WTC11 (cell line): Measurements from ENCODE around the gene ZBTB7B. TPM values are rescaled to one million over a fixed set of nuclear protein-coding genes. Genes with fewer than 3 reads are reported as not detected.

ENCODE experiments used
- ATAC-seq: fragments of 200-7000 bp; cut with Tn5 transposase; 2 replicates; pipeline ENCODE4 v1.10.0; 2021; ENCODE audit warnings: mild to moderate bottlenecking, moderate library complexity
- CTCF ChIA-PET: fragments of 300-600 bp; sonication (Branson Sonifier 250); formaldehyde crosslinking; loops from one replicate; lab custom pipeline; 2021; ENCODE audit warnings: antibody characterized with exemption; lab: Charles Lee
- POLR2A ChIA-PET: fragments of 350-600 bp; sonication (Branson Sonifier 250); formaldehyde crosslinking; loops from one replicate; lab custom pipeline; 2021; ENCODE audit warnings: antibody characterized with exemption; lab: Charles Lee
- DNase-seq: peaks from one replicate; pipeline ENCODE4 v3.0.0; 2021; ENCODE audit warnings: low spot score
- H3K27ac Mint-ChIP-seq: 2 replicates; pipeline ENCODE4 v1.8.0; 2021; ENCODE audit warnings: mixed read lengths
- H3K27me3 Mint-ChIP-seq: 2 replicates; pipeline ENCODE4 v1.8.0; 2021; ENCODE audit warnings: low read depth, mild to moderate bottlenecking, moderate library complexity, mixed read lengths
- H3K36me3 Mint-ChIP-seq: 2 replicates; pipeline ENCODE4 v1.8.0; 2021; ENCODE audit warnings: mixed read lengths
- H3K4me1 Mint-ChIP-seq: 2 replicates; pipeline ENCODE4 v1.8.0; 2022; ENCODE audit warnings: mixed read lengths
- H3K4me3 Mint-ChIP-seq: 2 replicates; pipeline ENCODE4 v1.8.0; 2021; ENCODE audit warnings: mild to moderate bottlenecking, moderate library complexity, mixed read lengths
- H3K9me3 Mint-ChIP-seq: 2 replicates; pipeline ENCODE4 v1.8.0; 2021; ENCODE audit warnings: mixed read lengths
- AR ChIP-seq: fragments of 250-450 bp; sonication (Bioruptor Pico); IDR thresholded peaks from 2 replicates; pipeline ENCODE4 v1.9.0; 2021; ENCODE audit warnings: mild to moderate bottlenecking
- CBFB ChIP-seq: sonication (generic); formaldehyde crosslinking; IDR thresholded peaks from 2 replicates; pipeline ENCODE4 v1.8.1; 2022; ENCODE audit warnings: mild to moderate bottlenecking, low read depth, missing genetic modification reagents
- CREB1 ChIP-seq: sonication (generic); formaldehyde crosslinking; IDR thresholded peaks from 2 replicates; pipeline ENCODE4 v1.8.0; 2023; ENCODE audit warnings: mild to moderate bottlenecking, missing genetic modification reagents
- CREM ChIP-seq: sonication (generic); formaldehyde crosslinking; IDR thresholded peaks from 2 replicates; pipeline ENCODE4 v1.8.1; 2022; ENCODE audit warnings: mild to moderate bottlenecking, missing genetic modification reagents, moderate library complexity
- ESRRA ChIP-seq: sonication (generic); formaldehyde crosslinking; IDR thresholded peaks from 2 replicates; pipeline ENCODE4 v1.8.1; 2022; ENCODE audit warnings: mild to moderate bottlenecking, missing genetic modification reagents, borderline replicate concordance
- ETV6 ChIP-seq: sonication (generic); formaldehyde crosslinking; IDR thresholded peaks from 2 replicates; pipeline ENCODE4 v1.8.1; 2022; ENCODE audit warnings: mild to moderate bottlenecking, missing genetic modification reagents
- FOXP1 ChIP-seq: sonication (generic); formaldehyde crosslinking; IDR thresholded peaks from 2 replicates; pipeline ENCODE4 v1.8.0; 2022; ENCODE audit warnings: missing genetic modification reagents, mild to moderate bottlenecking, moderate library complexity, borderline replicate concordance
- JAZF1 ChIP-seq: fragments of 250-450 bp; sonication (Bioruptor Pico); IDR thresholded peaks from 2 replicates; pipeline ENCODE4 v1.9.0; 2021; ENCODE audit warnings: moderate library complexity, mild to moderate bottlenecking, inconsistent platforms
- JUN ChIP-seq: sonication (generic); formaldehyde crosslinking; IDR thresholded peaks from 2 replicates; pipeline ENCODE4 v1.8.0; 2023; ENCODE audit warnings: mild to moderate bottlenecking, missing genetic modification reagents
- NFATC4 ChIP-seq: fragments of 250-450 bp; sonication (Bioruptor Pico); IDR thresholded peaks from 2 replicates; pipeline ENCODE4 v1.9.0; 2021; ENCODE audit warnings: mild to moderate bottlenecking
- NR2C2 ChIP-seq: sonication (generic); formaldehyde crosslinking; IDR thresholded peaks from 2 replicates; pipeline ENCODE4 v1.8.0; 2022; ENCODE audit warnings: mild to moderate bottlenecking, missing genetic modification reagents
- ZNF219 ChIP-seq: sonication (generic); formaldehyde crosslinking; IDR thresholded peaks from 2 replicates; pipeline ENCODE4 v1.8.0; 2023; ENCODE audit warnings: missing genetic modification reagents, mild to moderate bottlenecking, borderline replicate concordance
- ZNF425 ChIP-seq: fragments of 250-450 bp; sonication (Bioruptor Pico); conservative IDR thresholded peaks from 2 replicates; pipeline ENCODE4 v1.9.0; 2021; ENCODE audit warnings: mild to moderate bottlenecking
- ZNF512 ChIP-seq: sonication (generic); formaldehyde crosslinking; IDR thresholded peaks from 2 replicates; pipeline ENCODE4 v1.8.1; 2022; ENCODE audit warnings: missing genetic modification reagents, borderline replicate concordance
- total RNA-seq: library from RNA; stranded (reverse); gene quantifications from 3 replicates; pipeline ENCODE4 v1.2.3, GENCODE V29; 2021
- TF ChIP-seq, protein P1 (sequence below): sonication (generic); formaldehyde crosslinking; IDR thresholded peaks from 2 replicates; pipeline ENCODE4 v1.8.0; 2023; ENCODE audit warnings: missing genetic modification reagents

ZBTB7B gene
- total RNA-seq, 1 experiment from 2014 or later = 29.8 TPM

- TF ChIP-seq, protein P1, sequence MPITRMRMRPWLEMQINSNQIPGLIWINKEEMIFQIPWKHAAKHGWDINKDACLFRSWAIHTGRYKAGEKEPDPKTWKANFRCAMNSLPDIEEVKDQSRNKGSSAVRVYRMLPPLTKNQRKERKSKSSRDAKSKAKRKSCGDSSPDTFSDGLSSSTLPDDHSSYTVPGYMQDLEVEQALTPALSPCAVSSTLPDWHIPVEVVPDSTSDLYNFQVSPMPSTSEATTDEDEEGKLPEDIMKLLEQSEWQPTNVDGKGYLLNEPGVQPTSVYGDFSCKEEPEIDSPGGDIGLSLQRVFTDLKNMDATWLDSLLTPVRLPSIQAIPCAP (CRISPR knock-in tag) = no peak
- TF ChIP-seq NR2C2 (CRISPR knock-in tag) = no peak
- no peak for TF ChIP-seq CREM (CRISPR knock-in tag)
- TF ChIP-seq ESRRA = no peak
- TF ChIP-seq NFATC4 (CRISPR knock-in tag) = no peak
- TF ChIP-seq ETV6 (CRISPR knock-in tag) = no peak
- no peak for TF ChIP-seq ZNF425
- TF ChIP-seq CREB1 (CRISPR knock-in tag) = no peak
- no peak for TF ChIP-seq CBFB (CRISPR knock-in tag)
- no peak for TF ChIP-seq FOXP1 (CRISPR knock-in tag)
- TF ChIP-seq JAZF1 (CRISPR knock-in tag) = no peak
- no peak for TF ChIP-seq AR (CRISPR knock-in tag)
Measured at GRCh38 chr1:155010211-155010918, 7.8 kb downstream of the ZBTB7B start (continued).

- POLR2A ChIA-PET = no interaction called here
Measured at GRCh38 chr1:155011004-155011416, 8.4 kb downstream of the ZBTB7B start.

More at GRCh38 chr1:155011004-155011416, 8.4 kb downstream of the ZBTB7B start:
- CTCF ChIA-PET = interaction anchor here (1.1 to 3.5 kb wide), 4 partner anchors 12 to 51 kb away, joined by 8 to 34 read pairs (median 22); partner anchors contain the start of gene ADAM15
- Mint-ChIP-seq H3K36me3 (peaks cover 7% of the 10 kb centered on the region; the same call in 1 of the 2 replicates), H3K9me3 (no peaks in the 10 kb centered on the region), H3K27me3 (no peaks in the 10 kb centered on the region), H3K27ac (peak overlapping the region; percentile 47), H3K4me1 (peaks cover 51% of the 10 kb centered on the region), H3K4me3 (no peak overlapping the region)
- TF ChIP-seq ZNF425 (no peak), JUN (no peak), ZNF512 (no peak), CREB1 (CRISPR knock-in tag) (no peak), ZNF219 (CRISPR knock-in tag) (no peak)
- DNase-seq = no peak
- ATAC-seq = no peak
